IMR-90 (cell line): ENCODE data around the gene ARHGEF7. TPM values are rescaled to one million over a fixed set of nuclear protein-coding genes. Genes with fewer than 3 reads are reported as not detected.

Experiments
- ATAC-seq: fragments of 200-7000 bp; cut with Tn5 transposase; 2 replicates; pipeline ENCODE4 v1.9.1; 2020; ENCODE audit warnings: low read depth, mild to moderate bottlenecking, moderate library complexity
- BruUV-seq: library from RNA; stranded (reverse); fragments of 400-500 nt; replicated peaks from 2 replicates; lab custom pipeline; 2021; lab: Mats Ljungman, UMichigan
- CTCF ChIA-PET: fragments of 300-600 bp; formaldehyde crosslinking; extraction: SDS; loops from one replicate; lab custom pipeline; 2021; ENCODE audit warnings: antibody characterized with exemption; lab: Yijun Ruan, JAX
- POLR2A ChIA-PET: fragments of 300-600 bp; sonication (Branson Sonifier 250); formaldehyde crosslinking; loops from one replicate; lab custom pipeline; 2022; ENCODE audit warnings: antibody characterized with exemption; ENCODE audit not compliant: unreplicated experiment; lab: Charles Lee
- DNase-seq: peaks from one replicate; pipeline ENCODE4 v3.0.0; 2013
- H2AFZ ChIP-seq: replicated peaks from 2 replicates; pipeline ENCODE3; 2013; ENCODE audit warnings: low read length, mild to moderate bottlenecking; ENCODE audit not compliant: poor library complexity
- H2AK5ac ChIP-seq: 2 replicates; pipeline ENCODE4 v1.6.1; 2013; ENCODE audit warnings: low read depth, low read length, inconsistent platforms
- H2AK9ac ChIP-seq: replicated peaks from 2 replicates; pipeline ENCODE3; 2013; ENCODE audit warnings: mild to moderate bottlenecking, low read depth, low read length, moderate library complexity; ENCODE audit not compliant: poor library complexity
- H2BK120ac ChIP-seq: 2 replicates; pipeline ENCODE4 v1.6.1; 2013; ENCODE audit warnings: low read depth, low read length, inconsistent platforms
- H2BK15ac ChIP-seq: 3 replicates; pipeline ENCODE4 v1.6.1; 2013; ENCODE audit warnings: low read depth, low read length, inconsistent platforms
- H2BK20ac ChIP-seq: 2 replicates; pipeline ENCODE4 v1.6.1; 2013; ENCODE audit warnings: low read depth, mild to moderate bottlenecking, inconsistent platforms, low read length, moderate library complexity
- H2BK5ac ChIP-seq: 2 replicates; pipeline ENCODE4 v1.6.1; 2013; ENCODE audit warnings: mild to moderate bottlenecking, low read depth, low read length, inconsistent platforms; ENCODE audit not compliant: poor library complexity, severe bottlenecking
- H3K14ac ChIP-seq: replicated peaks from 2 replicates; pipeline ENCODE4 v1.6.1; 2013; ENCODE audit warnings: low read depth, low read length, inconsistent platforms
- H3K18ac ChIP-seq: 2 replicates; pipeline ENCODE4 v1.6.1; 2013; ENCODE audit warnings: low read depth, low read length, control low read depth
- H3K23ac ChIP-seq: 2 replicates; pipeline ENCODE4 v1.6.1; 2013; ENCODE audit warnings: low read depth, low read length, inconsistent platforms
- H3K27ac ChIP-seq: 2 replicates; pipeline ENCODE4 v1.5.1; 2013; ENCODE audit warnings: mild to moderate bottlenecking, control low read depth, low read length; ENCODE audit not compliant: insufficient read depth
- H3K27me3 ChIP-seq: 2 replicates; pipeline ENCODE4 v1.6.1; 2013; ENCODE audit warnings: low read length; ENCODE audit not compliant: control insufficient read depth, insufficient read depth
- H3K36me3 ChIP-seq: 2 replicates; pipeline ENCODE4 v1.6.1; 2013; ENCODE audit warnings: low read length, mixed read lengths; ENCODE audit not compliant: control insufficient read depth, insufficient read depth
- H3K4ac ChIP-seq: 2 replicates; pipeline ENCODE4 v1.6.1; 2013; ENCODE audit warnings: low read depth, low read length, inconsistent platforms
- H3K4me1 ChIP-seq: 2 replicates; pipeline ENCODE4 v1.6.1; 2013; ENCODE audit warnings: low read length, mixed read lengths; ENCODE audit not compliant: control insufficient read depth, insufficient read depth
- H3K4me2 ChIP-seq: 2 replicates; pipeline ENCODE4 v1.6.1; 2013; ENCODE audit warnings: low read depth, mild to moderate bottlenecking, control low read depth, low read length, moderate library complexity
- H3K4me3 ChIP-seq: 2 replicates; pipeline ENCODE4 v1.5.1; 2013; ENCODE audit warnings: low read depth, mild to moderate bottlenecking, control low read depth, low read length, moderate library complexity; ENCODE audit not compliant: insufficient read depth
- H3K56ac ChIP-seq: 2 replicates; pipeline ENCODE4 v1.6.1; 2013; ENCODE audit warnings: low read length, inconsistent platforms; ENCODE audit not compliant: insufficient read depth; ENCODE audit errors: extremely low read depth
- H3K79me1 ChIP-seq, 2 experiments: 2 replicates each; pipeline ENCODE4 v1.6.1; 2013; ENCODE audit warnings: low read length in 2 of 2, inconsistent platforms in 1 of 2, low read depth in 1 of 2
- H3K9ac ChIP-seq: 2 replicates; pipeline ENCODE4 v1.6.1; 2013; ENCODE audit warnings: low read depth, low read length, control low read depth
- H3K9me1 ChIP-seq: 2 replicates; pipeline ENCODE4 v1.6.1; 2013; ENCODE audit warnings: low read length, inconsistent platforms; ENCODE audit not compliant: insufficient read depth
- H3K9me3 ChIP-seq: 2 replicates; pipeline ENCODE4 v1.6.1; 2013; ENCODE audit warnings: low read length; ENCODE audit not compliant: control insufficient read depth, insufficient read depth
- H4K20me1 ChIP-seq: 2 replicates; pipeline ENCODE4 v1.6.1; 2013; ENCODE audit warnings: low read length, inconsistent platforms; ENCODE audit not compliant: insufficient read depth
- H4K5ac ChIP-seq: 2 replicates; pipeline ENCODE4 v1.6.1; 2013; ENCODE audit warnings: mild to moderate bottlenecking, low read depth, low read length, control low read depth
- H4K8ac ChIP-seq, 2 experiments: 2 replicates each; pipeline ENCODE4 v1.6.1; 2013; ENCODE audit warnings: low read depth in 2 of 2, low read length in 2 of 2, control low read depth in 1 of 2, inconsistent platforms in 1 of 2
- H4K91ac ChIP-seq: 2 replicates; pipeline ENCODE4 v1.6.1; 2013; ENCODE audit warnings: low read depth, low read length, inconsistent platforms; ENCODE audit not compliant: insufficient read depth
- FOS ChIP-seq: fragments of 150-350 bp; IDR thresholded peaks from 2 replicates; pipeline ENCODE4 v1.6.1; 2016; ENCODE audit warnings: low read depth, low read length
- RAD21 ChIP-seq: IDR thresholded peaks from 2 replicates; pipeline ENCODE4 v1.6.1; 2012; ENCODE audit warnings: low read length, improper control_type of control experiment
- WGBS, 2 experiments: methylation state at CpG; one replicate each; pipeline versions ENCODE4 v1.1.5 to v1.1.7; 2013; ENCODE audit warnings: missing lambda C conversion rate in 2 of 2; ENCODE audit not compliant: insufficient read length in 1 of 2; ENCODE audit errors: extremely low coverage in 2 of 2; 5-methylcytosine and 5-hydroxymethylcytosine counted together
- dilution Hi-C: fragments of 300-500 bp; cut with HindIII; formaldehyde crosslinking; loops from one replicate; pipeline ENCODE4 v1.14.3; 2018; ENCODE audit warnings: low sequenced_read_pairs; ENCODE audit not compliant: unreplicated experiment
- in situ Hi-C: fragments of 300-500 bp; cut with MboI; formaldehyde crosslinking; loops from 3 replicates; pipeline ENCODE4 v1.14.3; 2019; ENCODE audit warnings: low sequenced_read_pairs, inconsistent platforms, mixed read lengths
- intact Hi-C: fragments of 100-400 bp; cut with micrococcal nuclease; formaldehyde crosslinking; loops from 2 replicates; pipeline ENCODE4 v1.10.0; 2022
- polyA plus RNA-seq, 3 experiments: library from polyadenylated mRNA; depleted of rRNA; stranded (reverse); fragments of >200 nt; gene quantifications; 2 replicates each; pipeline ENCODE4 v1.2.3, GENCODE V29; 2012; ENCODE audit warnings: low replicate concordance in 1 of 3
- total RNA-seq: library from RNA; depleted of rRNA; stranded (reverse); fragments of >200 nt; gene quantifications from 2 replicates; pipeline ENCODE4 v1.2.3, GENCODE V29; 2012

The ARHGEF7 gene
- total and polyA plus RNA-seq, 2 of the 4 experiments (the other 2 are of a cell fraction), result 32.9 to 59.0 TPM

DNA sequence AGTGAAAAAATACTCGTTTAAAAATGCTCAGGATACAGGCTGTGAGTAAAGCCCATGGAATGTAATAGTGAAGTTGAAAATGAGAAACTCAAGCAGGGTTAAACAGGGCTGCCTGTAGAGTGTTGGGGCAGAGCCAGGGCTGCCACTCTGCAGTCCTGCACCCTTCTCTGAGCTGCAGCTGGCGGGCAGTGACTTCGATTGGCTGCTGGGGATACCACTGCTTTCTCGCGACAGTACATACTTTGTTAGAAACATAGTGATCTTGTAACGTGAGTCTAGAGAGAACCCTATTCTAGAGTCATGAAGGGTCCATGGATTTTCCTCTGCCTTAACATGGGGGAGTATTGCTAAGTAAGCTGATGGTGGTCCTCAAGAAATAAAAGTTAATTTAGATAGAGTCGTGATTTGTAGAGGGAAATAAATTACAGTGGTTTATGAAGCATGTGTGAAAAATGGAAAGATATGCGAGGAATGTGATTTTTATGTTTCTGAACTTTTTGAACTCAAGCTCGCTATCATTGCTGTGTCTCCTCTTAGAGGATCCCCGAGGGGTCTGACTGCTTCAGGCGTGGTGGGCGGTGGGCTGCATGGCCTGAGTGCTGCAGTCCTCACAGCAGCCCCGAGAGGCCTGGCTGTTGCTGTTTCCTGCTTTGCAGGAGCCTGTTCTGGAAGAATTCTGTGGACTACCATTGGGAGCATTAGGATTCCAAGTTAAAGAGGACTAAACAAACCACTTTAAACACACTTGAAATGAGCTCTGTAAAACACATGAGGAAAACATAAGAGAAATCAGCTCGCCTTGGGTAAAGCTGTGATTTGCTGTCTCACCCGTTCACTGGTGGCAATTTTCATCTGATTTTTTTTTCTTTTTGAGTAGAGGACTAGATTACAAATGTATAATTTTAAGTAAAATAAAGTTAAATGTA is 95.7 kb downstream of the ARHGEF7 start:
- H4K20me1 ChIP-seq, result peaks cover 22% of the 10 kb centered on the region
- peak overlapping the region; percentile 91 for H3K4me2 ChIP-seq
- peak overlapping the region; percentile 56 for H4K5ac ChIP-seq
- peak overlapping the region; percentile 45; the same call in 1 of the 2 replicates for H2BK120ac ChIP-seq
- WGBS, 2 experiments, result 23% methylated on average over 13 of the region's 15 CpGs; no CpG with 5 or more reads in 1 of the 2 experiments
- H3K79me1 ChIP-seq, result peaks cover 29 to 80% of the 10 kb centered on the region in 2 experiments
- peak overlapping the region; percentile 53; the same call in 1 of the 2 replicates for H3K4me3 ChIP-seq
- no peak overlapping the region for H2BK20ac ChIP-seq
- H3K27me3 ChIP-seq, result no peaks in the 10 kb centered on the region
- in situ Hi-C loops (no loop called here), dilution Hi-C loops (no loop called here), intact Hi-C loops (no loop called here)
- peak overlapping the region; percentile 87 for H2BK5ac ChIP-seq
- DNase-seq (peak; percentile 91), ATAC-seq (peak; percentile 97)
- no peak overlapping the region; the same call in 2 of the 3 replicates for H2BK15ac ChIP-seq
- peak overlapping the region; percentile 14; the same call in 1 of the 2 replicates for H3K14ac ChIP-seq
- H2AFZ ChIP-seq, result peak overlapping the region; percentile 47
- H3K4ac ChIP-seq, result peak overlapping the region; percentile 71; the same call in 1 of the 2 replicates
- peak; percentile 28; the same call in 1 of the 2 replicates for TF ChIP-seq FOS
- no peak for TF ChIP-seq RAD21
- peak overlapping the region; percentile 18 for H2AK9ac ChIP-seq
- H3K4me1 ChIP-seq, result peaks cover 16% of the 10 kb centered on the region
- POLR2A ChIA-PET, result interaction anchor here (1.0 kb wide), 1 partner anchor 8 kb away, joined by 4 read pairs; no protein-coding TSS in a partner anchor
- H4K91ac ChIP-seq, result peak overlapping the region; percentile 3
- peak overlapping the region; percentile 33 for H2AK5ac ChIP-seq
- no peaks in the 10 kb centered on the region for H3K9me3 ChIP-seq
- peak overlapping the region in 1 of 2 experiments; percentile 50; a peak in 2 of 4 replicates for H4K8ac ChIP-seq
- H3K9ac ChIP-seq, result peak overlapping the region; percentile 41
- H3K18ac ChIP-seq, result 0 out of 2 replicates have a peak overlapping the region, but pooled peaks have one; percentile 16
- H3K23ac ChIP-seq, result peak overlapping the region; percentile 17; the same call in 1 of the 2 replicates
- peaks cover 23% of the 10 kb centered on the region for H3K9me1 ChIP-seq
- BruUV-seq, result no TSS peak
- CTCF ChIA-PET, result interaction anchor here (0.5 to 1.3 kb wide), 4 partner anchors 9 to 310 kb away, joined by 3 to 4 read pairs (median 4); no protein-coding TSS in a partner anchor
- peaks cover 4% of the 10 kb centered on the region; the same call in 1 of the 2 replicates for H3K36me3 ChIP-seq
- H3K56ac ChIP-seq, result peak overlapping the region; percentile 28
- peak overlapping the region; percentile 71 for H3K27ac ChIP-seq
